HG03196 (cell line): ENCODE results near the gene RBM24.

Source experiments
- ATAC-seq: cut with Tn5 transposase; IDR thresholded peaks from one replicate; pipeline ENCODE4 v1.9.1; 2021; ENCODE audit not compliant: unreplicated experiment

The RBM24 gene

GRCh38 chr6:17341117-17341805, 60.1 kb downstream of the RBM24 start:
- ATAC-seq = no peak

GRCh38 chr6:17341891-17342290, 60.7 kb downstream of the RBM24 start:
- no peak for ATAC-seq

- ATAC-seq = no peak
Observed at GRCh38 chr6:17343215-17343614, 62.1 kb downstream of the RBM24 start.
